ENCODE data around the gene ADRA2C. TPM values are rescaled to one million over a fixed set of nuclear protein-coding genes. Genes with fewer than 3 reads are reported as not detected.

The ADRA2C gene
- total and polyA plus RNA-seq, 2 of the 13 experiments (the other 11 are each of a cell fraction or from before 2014, with no cell fraction given), result 15.4 to 69.7 TPM

DNA sequence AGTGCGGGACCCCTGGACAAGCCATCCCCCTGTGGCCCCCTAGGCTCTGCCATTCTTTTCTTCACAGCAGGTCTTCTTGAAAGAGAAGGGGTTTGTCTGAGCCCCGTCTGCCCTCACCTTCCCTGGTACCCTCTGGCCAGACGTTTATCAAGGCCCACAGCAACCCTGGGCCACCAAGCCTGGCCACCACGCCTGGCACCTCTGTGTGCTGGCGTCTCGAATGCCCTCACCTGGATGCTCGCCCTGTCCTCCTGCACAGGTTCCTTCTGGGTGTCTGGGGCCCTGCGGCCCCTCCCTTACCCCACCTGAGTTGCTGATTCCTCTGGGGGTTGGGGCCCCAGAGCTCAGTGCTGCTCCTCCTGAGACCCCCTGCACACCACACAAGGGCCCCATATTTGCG, 25.1 kb downstream of the ADRA2C start:
- POLR2A ChIA-PET, result interaction anchor here (0.9 to 1.5 kb wide), 5 partner anchors 8 to 45 kb away, joined by 3 to 6 read pairs (median 3); no protein-coding TSS in a partner anchor
- BruUV-seq (replicated peaks), result no TSS peak
- H3K4me1 ChIP-seq (ENCODE audit: insufficient read depth, low read length), result peaks cover 35% of the 10 kb centered on the region
- DNase-seq (ENCODE audit: low spot score) (no peak), ATAC-seq (no peak), FAIRE-seq (no peak)
- H3K27ac ChIP-seq (ENCODE audit: extremely low read length, insufficient read depth, low read length), result no peak overlapping the region
- in situ Hi-C loops (cut with HindIII; ENCODE audit: extremely low pct_ligation_motif_present, low pct_unique_long_range_greater_than_20kb) (no loop called here), intact Hi-C loops (cut with micrococcal nuclease; ENCODE audit: unreplicated experiment) (no loop called here)
- no peak overlapping the region for H3K4me3 ChIP-seq (replicated peaks in 1 of 3; ENCODE audit: insufficient read depth in 1 of 3, low read depth in 2 of 3, low read length in 3 of 3)
- CTCF ChIA-PET (ENCODE audit: low intra/inter-chr PET ratio, low total read pairs), result no interaction called here
- H3K9ac ChIP-seq (ENCODE audit: insufficient read depth, low read depth, low read length), result no peak overlapping the region
- no peak overlapping the region for H3K4me2 ChIP-seq (ENCODE audit: low read depth, low read length)
- no peaks in the 10 kb centered on the region for H4K20me1 ChIP-seq (ENCODE audit: insufficient read depth, low read length)
- no peaks in the 10 kb centered on the region for H3K79me2 ChIP-seq (ENCODE audit: insufficient read depth, low read length)
- 21% methylated on average over 3 of the region's 9 CpGs for WGBS (ENCODE audit: low lambda C conversion rate)
- H3K9me3 ChIP-seq (ENCODE audit: low read length), result peaks cover 19% of the 10 kb centered on the region
- peaks cover 6 to 11% of the 10 kb centered on the region in 2 experiments; a peak in 3 of 5 replicates for H3K27me3 ChIP-seq (ENCODE audit: control insufficient read depth in 1 of 2, insufficient read depth in 2 of 2, low read length in 2 of 2)
- H3K36me3 ChIP-seq (replicated peaks in 1 of 2; ENCODE audit: control insufficient read depth in 1 of 2, insufficient read depth in 2 of 2, low read length in 2 of 2), result no peaks in the 10 kb centered on the region
- no peak overlapping the region for H2AFZ ChIP-seq (ENCODE audit: low read length)
- TF ChIP-seq TIGD3 (CRISPR knock-in tag; IDR thresholded peaks at IDR 0.05; ENCODE audit: borderline replicate concordance) (no peak), SOX13 (IDR thresholded peaks at IDR 0.05) (no peak), SOX13 (CRISPR knock-in tag; conservative IDR thresholded peaks at IDR 0.05 in 1 of 2, IDR thresholded peaks at IDR 0.05 in 1 of 2) (no peak), ARHGAP35 (CRISPR knock-in tag; IDR thresholded peaks at IDR 0.05; ENCODE audit: borderline replicate concordance) (no peak), DR1 (CRISPR knock-in tag; IDR thresholded peaks at IDR 0.05) (no peak), WIZ (CRISPR knock-in tag; IDR thresholded peaks at IDR 0.05) (no peak), ZNF281 (CRISPR knock-in tag; IDR thresholded peaks at IDR 0.05; ENCODE audit: borderline replicate concordance) (no peak), KAT7 (CRISPR knock-in tag; IDR thresholded peaks at IDR 0.05; ENCODE audit: borderline replicate concordance) (no peak), TP53 (CRISPR knock-in tag; conservative IDR thresholded peaks at IDR 0.05) (no peak), HDAC2 (CRISPR knock-in tag; IDR thresholded peaks at IDR 0.05) (no peak)
- TF ChIP-seq, protein P1, sequence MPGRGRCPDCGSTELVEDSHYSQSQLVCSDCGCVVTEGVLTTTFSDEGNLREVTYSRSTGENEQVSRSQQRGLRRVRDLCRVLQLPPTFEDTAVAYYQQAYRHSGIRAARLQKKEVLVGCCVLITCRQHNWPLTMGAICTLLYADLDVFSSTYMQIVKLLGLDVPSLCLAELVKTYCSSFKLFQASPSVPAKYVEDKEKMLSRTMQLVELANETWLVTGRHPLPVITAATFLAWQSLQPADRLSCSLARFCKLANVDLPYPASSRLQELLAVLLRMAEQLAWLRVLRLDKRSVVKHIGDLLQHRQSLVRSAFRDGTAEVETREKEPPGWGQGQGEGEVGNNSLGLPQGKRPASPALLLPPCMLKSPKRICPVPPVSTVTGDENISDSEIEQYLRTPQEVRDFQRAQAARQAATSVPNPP (CRISPR knock-in tag; IDR thresholded peaks at IDR 0.05), result no peak
- TF ChIP-seq, protein P2, sequence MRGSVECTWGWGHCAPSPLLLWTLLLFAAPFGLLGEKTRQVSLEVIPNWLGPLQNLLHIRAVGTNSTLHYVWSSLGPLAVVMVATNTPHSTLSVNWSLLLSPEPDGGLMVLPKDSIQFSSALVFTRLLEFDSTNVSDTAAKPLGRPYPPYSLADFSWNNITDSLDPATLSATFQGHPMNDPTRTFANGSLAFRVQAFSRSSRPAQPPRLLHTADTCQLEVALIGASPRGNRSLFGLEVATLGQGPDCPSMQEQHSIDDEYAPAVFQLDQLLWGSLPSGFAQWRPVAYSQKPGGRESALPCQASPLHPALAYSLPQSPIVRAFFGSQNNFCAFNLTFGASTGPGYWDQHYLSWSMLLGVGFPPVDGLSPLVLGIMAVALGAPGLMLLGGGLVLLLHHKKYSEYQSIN (CRISPR knock-in tag; IDR thresholded peaks at IDR 0.05; ENCODE audit: borderline replicate concordance), result no peak
- TF ChIP-seq, protein P3, sequence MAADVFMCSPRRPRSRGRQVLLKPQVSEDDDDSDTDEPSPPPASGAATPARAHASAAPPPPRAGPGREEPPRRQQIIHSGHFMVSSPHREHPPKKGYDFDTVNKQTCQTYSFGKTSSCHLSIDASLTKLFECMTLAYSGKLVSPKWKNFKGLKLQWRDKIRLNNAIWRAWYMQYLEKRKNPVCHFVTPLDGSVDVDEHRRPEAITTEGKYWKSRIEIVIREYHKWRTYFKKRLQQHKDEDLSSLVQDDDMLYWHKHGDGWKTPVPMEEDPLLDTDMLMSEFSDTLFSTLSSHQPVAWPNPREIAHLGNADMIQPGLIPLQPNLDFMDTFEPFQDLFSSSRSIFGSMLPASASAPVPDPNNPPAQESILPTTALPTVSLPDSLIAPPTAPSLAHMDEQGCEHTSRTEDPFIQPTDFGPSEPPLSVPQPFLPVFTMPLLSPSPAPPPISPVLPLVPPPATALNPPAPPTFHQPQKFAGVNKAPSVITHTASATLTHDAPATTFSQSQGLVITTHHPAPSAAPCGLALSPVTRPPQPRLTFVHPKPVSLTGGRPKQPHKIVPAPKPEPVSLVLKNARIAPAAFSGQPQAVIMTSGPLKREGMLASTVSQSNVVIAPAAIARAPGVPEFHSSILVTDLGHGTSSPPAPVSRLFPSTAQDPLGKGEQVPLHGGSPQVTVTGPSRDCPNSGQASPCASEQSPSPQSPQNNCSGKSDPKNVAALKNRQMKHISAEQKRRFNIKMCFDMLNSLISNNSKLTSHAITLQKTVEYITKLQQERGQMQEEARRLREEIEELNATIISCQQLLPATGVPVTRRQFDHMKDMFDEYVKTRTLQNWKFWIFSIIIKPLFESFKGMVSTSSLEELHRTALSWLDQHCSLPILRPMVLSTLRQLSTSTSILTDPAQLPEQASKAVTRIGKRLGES (CRISPR knock-in tag; IDR thresholded peaks at IDR 0.05; ENCODE audit: borderline replicate concordance), result no peak

Data from HepG2 (cell line).